OCI-M2 (cell line): ENCODE results near the gene SOX5.

Experiments used
- DNase-seq: peaks from one replicate; lab custom pipeline; 2025; ENCODE audit not compliant: unreplicated experiment; lab: John Stamatoyannopoulos, UW

SOX5 gene

GRCh38 chr12:23694920-23695319, 254.6 kb downstream of the SOX5 start:
- no peak for DNase-seq

- DNase-seq = no peak
Measured at GRCh38 chr12:23694307-23694706, 255.2 kb downstream of the SOX5 start.

GRCh38 chr12:23687947-23688346, 261.5 kb downstream of the SOX5 start:
- no peak for DNase-seq

- DNase-seq = no peak
Measured at GRCh38 chr12:23686095-23686494, 263.4 kb downstream of the SOX5 start.

- DNase-seq = no peak
Measured at GRCh38 chr12:23684121-23684520, 265.3 kb downstream of the SOX5 start.

GRCh38 chr12:23681237-23681636, 268.2 kb downstream of the SOX5 start:
- no peak for DNase-seq

GRCh38 chr12:23674064-23674463, 275.4 kb downstream of the SOX5 start:
- no peak for DNase-seq

GRCh38 chr12:23671881-23672280, 277.6 kb downstream of the SOX5 start:
- DNase-seq = no peak

GRCh38 chr12:23670684-23671083, 278.8 kb downstream of the SOX5 start:
- no peak for DNase-seq

- DNase-seq = no peak
Measured at GRCh38 chr12:23669691-23670090, 279.8 kb downstream of the SOX5 start.

GRCh38 chr12:23666866-23667265, 282.6 kb downstream of the SOX5 start:
- DNase-seq = no peak

GRCh38 chr12:23662966-23663365, 286.5 kb downstream of the SOX5 start:
- no peak for DNase-seq

- DNase-seq = no peak
Measured at GRCh38 chr12:23659131-23659530, 290.3 kb downstream of the SOX5 start.

- no peak for DNase-seq
Measured at GRCh38 chr12:23657598-23657997, 291.9 kb downstream of the SOX5 start.

GRCh38 chr12:23655884-23656283, 293.6 kb downstream of the SOX5 start:
- DNase-seq = no peak

- no peak for DNase-seq
Measured at GRCh38 chr12:23655112-23655511, 294.4 kb downstream of the SOX5 start.

GRCh38 chr12:23648546-23648945, 300.9 kb downstream of the SOX5 start:
- no peak for DNase-seq

- no peak for DNase-seq
Measured at GRCh38 chr12:23640754-23641153, 308.7 kb downstream of the SOX5 start.

GRCh38 chr12:23634344-23634743, 315.1 kb downstream of the SOX5 start:
- DNase-seq = no peak

- no peak for DNase-seq
Measured at GRCh38 chr12:23631786-23632377, 317.6 kb downstream of the SOX5 start.

- no peak for DNase-seq
Measured at GRCh38 chr12:23630524-23630923, 318.9 kb downstream of the SOX5 start.

- no peak for DNase-seq
Measured at GRCh38 chr12:23628806-23629205, 320.7 kb downstream of the SOX5 start.

- DNase-seq = no peak
Measured at GRCh38 chr12:23626791-23627190, 322.7 kb downstream of the SOX5 start.

- no peak for DNase-seq
Measured at GRCh38 chr12:23621900-23622299, 327.6 kb downstream of the SOX5 start.
